ENCODE data around the gene CITED2. TPM values are rescaled to one million over a fixed set of nuclear protein-coding genes. Genes with fewer than 3 reads are reported as not detected.

The CITED2 gene
- total RNA-seq, 1 donor = 223 TPM

DNA sequence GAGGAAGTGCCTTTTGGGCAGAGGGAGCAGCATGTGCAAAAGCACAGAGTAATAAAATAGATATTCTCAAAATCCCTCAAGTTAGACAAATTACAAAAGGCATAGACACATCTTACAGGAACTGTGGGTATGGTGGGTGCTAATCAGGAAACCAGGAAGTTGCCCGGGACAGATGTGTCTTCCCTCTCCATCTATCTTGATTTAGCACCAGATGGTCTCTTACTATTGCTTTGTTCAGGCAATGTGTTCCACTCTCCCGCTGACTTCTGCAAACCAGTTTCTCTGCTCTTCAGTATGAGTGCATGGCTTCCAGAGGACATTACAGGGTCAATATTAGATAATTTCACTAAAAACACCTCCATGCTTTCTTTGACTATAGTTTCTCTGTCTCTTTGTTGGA, 13.2 kb downstream of the CITED2 start:
- H3K4me3 ChIP-seq (ENCODE audit: insufficient read depth, low read length) = no peak overlapping the region
- H4K20me1 ChIP-seq (ENCODE audit: insufficient read depth, low read length) = no peaks in the 10 kb centered on the region
- H3K9me3 ChIP-seq (ENCODE audit: low read depth, low read length) = no peaks in the 10 kb centered on the region
- H3K4me2 ChIP-seq (ENCODE audit: insufficient read depth, low read length) = no peak overlapping the region
- no peaks in the 10 kb centered on the region for H3K4me1 ChIP-seq (ENCODE audit: insufficient read depth, low read length)
- H3K27me3 ChIP-seq (ENCODE audit: insufficient read depth, low read length) = no peaks in the 10 kb centered on the region
- DNase-seq (ENCODE audit: insufficient read length, low spot score, missing footprints) = no peak
- no peak overlapping the region for H2AFZ ChIP-seq (ENCODE audit: low read length)
- H3K79me2 ChIP-seq (ENCODE audit: insufficient read depth, low read length) = no peaks in the 10 kb centered on the region
- H3K36me3 ChIP-seq (ENCODE audit: insufficient read depth, low read length) = no peaks in the 10 kb centered on the region
- TF ChIP-seq, protein P1, sequence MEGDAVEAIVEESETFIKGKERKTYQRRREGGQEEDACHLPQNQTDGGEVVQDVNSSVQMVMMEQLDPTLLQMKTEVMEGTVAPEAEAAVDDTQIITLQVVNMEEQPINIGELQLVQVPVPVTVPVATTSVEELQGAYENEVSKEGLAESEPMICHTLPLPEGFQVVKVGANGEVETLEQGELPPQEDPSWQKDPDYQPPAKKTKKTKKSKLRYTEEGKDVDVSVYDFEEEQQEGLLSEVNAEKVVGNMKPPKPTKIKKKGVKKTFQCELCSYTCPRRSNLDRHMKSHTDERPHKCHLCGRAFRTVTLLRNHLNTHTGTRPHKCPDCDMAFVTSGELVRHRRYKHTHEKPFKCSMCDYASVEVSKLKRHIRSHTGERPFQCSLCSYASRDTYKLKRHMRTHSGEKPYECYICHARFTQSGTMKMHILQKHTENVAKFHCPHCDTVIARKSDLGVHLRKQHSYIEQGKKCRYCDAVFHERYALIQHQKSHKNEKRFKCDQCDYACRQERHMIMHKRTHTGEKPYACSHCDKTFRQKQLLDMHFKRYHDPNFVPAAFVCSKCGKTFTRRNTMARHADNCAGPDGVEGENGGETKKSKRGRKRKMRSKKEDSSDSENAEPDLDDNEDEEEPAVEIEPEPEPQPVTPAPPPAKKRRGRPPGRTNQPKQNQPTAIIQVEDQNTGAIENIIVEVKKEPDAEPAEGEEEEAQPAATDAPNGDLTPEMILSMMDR (IDR thresholded peaks at IDR 0.05; ENCODE audit: extremely low read depth, low read depth, low read length) = no peak
- H3K27ac ChIP-seq (ENCODE audit: low read depth, low read length) = no peak overlapping the region

DNA sequence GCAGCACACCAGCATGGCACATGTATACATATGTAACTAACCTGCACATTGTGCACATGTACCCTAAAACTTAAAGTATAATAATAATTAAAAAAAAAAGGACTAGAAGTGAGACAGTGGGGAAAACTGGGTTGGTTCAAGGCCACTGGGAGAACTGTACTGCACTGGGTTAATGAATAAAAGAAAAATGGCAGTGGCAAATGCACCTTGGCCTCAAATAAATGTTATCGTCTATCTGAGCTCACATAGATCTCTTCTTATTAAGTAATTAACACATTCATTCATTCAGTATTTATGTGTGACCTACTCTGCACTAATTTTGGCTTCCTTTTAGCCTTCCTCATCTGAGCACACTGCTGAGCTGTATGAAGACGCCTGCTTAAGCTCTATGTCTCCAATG, 17.5 kb downstream of the CITED2 start:
- Histone ChIP-seq H3K27me3 (ENCODE audit: insufficient read depth, low read length) (no peaks in the 10 kb centered on the region), H3K27ac (ENCODE audit: low read depth, low read length) (no peak overlapping the region), H3K4me2 (ENCODE audit: insufficient read depth, low read length) (no peak overlapping the region), H3K4me1 (ENCODE audit: insufficient read depth, low read length) (no peaks in the 10 kb centered on the region), H2AFZ (ENCODE audit: low read length) (no peak overlapping the region), H3K79me2 (ENCODE audit: insufficient read depth, low read length) (no peaks in the 10 kb centered on the region), H3K9me3 (ENCODE audit: low read depth, low read length) (no peaks in the 10 kb centered on the region), H3K36me3 (ENCODE audit: insufficient read depth, low read length) (no peaks in the 10 kb centered on the region), H4K20me1 (ENCODE audit: insufficient read depth, low read length) (no peaks in the 10 kb centered on the region), H3K4me3 (ENCODE audit: insufficient read depth, low read length) (no peak overlapping the region)
- TF ChIP-seq, protein P1 (IDR thresholded peaks at IDR 0.05; ENCODE audit: extremely low read depth, low read depth, low read length) = no peak
- DNase-seq (ENCODE audit: insufficient read length, low spot score, missing footprints) = no peak

DNA sequence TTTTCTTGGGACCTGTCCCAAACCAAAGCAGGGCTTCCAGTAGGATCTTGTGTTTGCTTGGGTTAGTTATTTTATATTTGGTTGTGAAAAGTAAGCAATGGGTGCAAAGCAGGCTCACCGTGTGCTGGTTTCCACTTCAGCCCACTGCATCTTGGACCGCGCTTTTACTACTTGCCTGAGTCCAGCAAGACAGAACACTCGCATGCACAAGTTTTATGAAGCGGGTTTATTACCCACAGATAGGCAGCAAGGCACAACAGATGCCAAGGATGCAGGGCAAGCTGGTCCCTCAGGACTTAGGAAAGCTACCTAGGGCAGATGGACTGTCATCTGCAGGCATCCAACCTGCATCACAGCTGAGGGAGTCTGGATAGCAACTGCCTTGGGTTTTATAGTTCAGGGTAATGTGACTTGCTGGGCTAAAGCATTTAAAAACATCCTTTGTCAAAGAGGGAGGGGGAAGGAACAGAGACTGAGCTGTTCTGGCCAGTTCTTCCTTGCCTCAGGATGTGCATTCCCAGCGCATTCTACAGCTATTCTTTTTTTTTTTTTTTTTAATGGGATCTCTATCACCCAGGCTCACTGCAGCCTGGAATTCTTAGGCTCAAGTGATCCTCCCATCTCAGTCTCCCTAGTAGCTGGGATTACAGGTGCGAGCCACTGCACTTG, 18.5 kb downstream of the CITED2 start:
- Histone ChIP-seq H3K9me3 (ENCODE audit: low read depth, low read length) (no peaks in the 10 kb centered on the region), H3K36me3 (ENCODE audit: insufficient read depth, low read length) (no peaks in the 10 kb centered on the region), H3K79me2 (ENCODE audit: insufficient read depth, low read length) (no peaks in the 10 kb centered on the region), H3K27me3 (ENCODE audit: insufficient read depth, low read length) (no peaks in the 10 kb centered on the region), H4K20me1 (ENCODE audit: insufficient read depth, low read length) (no peaks in the 10 kb centered on the region), H3K27ac (ENCODE audit: low read depth, low read length) (no peak overlapping the region), H2AFZ (ENCODE audit: low read length) (no peak overlapping the region), H3K4me2 (ENCODE audit: insufficient read depth, low read length) (no peak overlapping the region), H3K4me3 (ENCODE audit: insufficient read depth, low read length) (no peak overlapping the region), H3K4me1 (ENCODE audit: insufficient read depth, low read length) (no peaks in the 10 kb centered on the region)
- no peak for DNase-seq (ENCODE audit: insufficient read length, low spot score, missing footprints)
- TF ChIP-seq, protein P1 (IDR thresholded peaks at IDR 0.05; ENCODE audit: extremely low read depth, low read depth, low read length) = no peak

DNA sequence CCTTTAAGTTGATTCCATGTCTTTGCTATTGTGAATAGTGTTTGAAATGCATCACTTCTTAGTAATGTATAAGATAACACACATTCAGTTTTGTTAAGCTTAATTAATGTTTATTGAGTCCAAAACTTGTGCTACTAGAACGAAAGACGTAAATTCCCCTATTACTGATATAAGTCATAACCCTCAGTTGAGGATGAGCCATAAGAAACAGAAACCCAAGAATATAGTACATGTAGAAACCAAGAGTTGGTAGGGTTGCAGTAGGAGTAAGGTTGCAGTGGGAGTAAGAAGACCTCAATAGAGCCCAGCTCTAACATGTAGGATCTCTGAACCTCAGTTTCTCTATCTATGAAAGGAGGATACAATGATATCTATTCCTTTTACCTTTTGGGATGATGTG, 19.3 kb downstream of the CITED2 start:
- H3K27me3 ChIP-seq (ENCODE audit: insufficient read depth, low read length) = no peaks in the 10 kb centered on the region

More for the DNA sequence above, 19.3 kb downstream of the CITED2 start:
- no peak overlapping the region for H2AFZ ChIP-seq (ENCODE audit: low read length)
- no peaks in the 10 kb centered on the region for H3K4me1 ChIP-seq (ENCODE audit: insufficient read depth, low read length)
- H3K4me3 ChIP-seq (ENCODE audit: insufficient read depth, low read length) = no peak overlapping the region
- no peaks in the 10 kb centered on the region for H3K9me3 ChIP-seq (ENCODE audit: low read depth, low read length)
- no peak for DNase-seq (ENCODE audit: insufficient read length, low spot score, missing footprints)
- H3K36me3 ChIP-seq (ENCODE audit: insufficient read depth, low read length) = no peaks in the 10 kb centered on the region
- no peak overlapping the region for H3K27ac ChIP-seq (ENCODE audit: low read depth, low read length)
- no peaks in the 10 kb centered on the region for H4K20me1 ChIP-seq (ENCODE audit: insufficient read depth, low read length)
- H3K79me2 ChIP-seq (ENCODE audit: insufficient read depth, low read length) = no peaks in the 10 kb centered on the region
- no peak overlapping the region for H3K4me2 ChIP-seq (ENCODE audit: insufficient read depth, low read length)
- TF ChIP-seq, protein P1 (IDR thresholded peaks at IDR 0.05; ENCODE audit: extremely low read depth, low read depth, low read length) = no peak

Measured in osteoblast (primary cell).